ENCODE measurements around the gene PITRM1. TPM values are rescaled to one million over a fixed set of nuclear protein-coding genes. Genes with fewer than 3 reads are reported as not detected.

PITRM1 gene
- total RNA-seq, 4 donors from 2014 or later: 81.9 to 123 (median 90.2) TPM

GRCh38 chr10:3185386-3185785 is 12.8 kb upstream of the PITRM1 start:
- Histone ChIP-seq H3K9me3 (no peaks in the 10 kb centered on the region), H3K27me3 (no peaks in the 10 kb centered on the region), H3K27ac (no peak overlapping the region), H3K4me1 (no peaks in the 10 kb centered on the region), H3K36me3 (no peaks in the 10 kb centered on the region), H3K4me3 (no peak overlapping the region)
- DNase-seq: no peak
- ATAC-seq: no peak
- intact Hi-C loops (cut with DNase I; ENCODE audit: low total_unique reads) (no loop called here), in situ Hi-C loops (cut with MboI; ENCODE audit: low sequenced_read_pairs in 4 of 4) (loop anchor here in 1 of 4 donors (25.0 kb wide), 1 partner anchor 248 kb away; no protein-coding TSS in a partner anchor)
- TF ChIP-seq CTCF (IDR thresholded peaks at IDR 0.05 in 4 of 5, conservative IDR thresholded peaks at IDR 0.05 in 1 of 5) (no peak), POLR2A (IDR thresholded peaks at IDR 0.05) (no peak)

GRCh38 chr10:3180355-3181025 is 7.9 kb upstream of the PITRM1 start:
- Histone ChIP-seq H3K4me3 (no peak overlapping the region), H3K9me3 (no peaks in the 10 kb centered on the region), H3K27ac (no peak overlapping the region), H3K27me3 (no peaks in the 10 kb centered on the region), H3K4me1 (no peaks in the 10 kb centered on the region), H3K36me3 (no peaks in the 10 kb centered on the region)
- in situ Hi-C loops (cut with MboI; ENCODE audit: low sequenced_read_pairs in 4 of 4): loop anchor here in 1 of 4 donors (25.0 kb wide), 1 partner anchor 243 kb away; no protein-coding TSS in a partner anchor
- no peak for ATAC-seq
- no peak for DNase-seq
- intact Hi-C loops (cut with DNase I; ENCODE audit: low total_unique reads): no loop called here
- TF ChIP-seq POLR2A (IDR thresholded peaks at IDR 0.05) (no peak), CTCF (IDR thresholded peaks at IDR 0.05 in 4 of 5, conservative IDR thresholded peaks at IDR 0.05 in 1 of 5) (no peak)

GRCh38 chr10:3179174-3179573 is 6.6 kb upstream of the PITRM1 start:
- no peak for DNase-seq
- in situ Hi-C loops (cut with MboI; ENCODE audit: low sequenced_read_pairs in 4 of 4) (loop anchor here in 1 of 4 donors (25.0 kb wide), 1 partner anchor 242 kb away; no protein-coding TSS in a partner anchor), intact Hi-C loops (cut with DNase I; ENCODE audit: low total_unique reads) (no loop called here)
- Histone ChIP-seq H3K36me3 (no peaks in the 10 kb centered on the region), H3K9me3 (no peaks in the 10 kb centered on the region), H3K27ac (no peak overlapping the region), H3K4me3 (no peak overlapping the region), H3K4me1 (no peaks in the 10 kb centered on the region), H3K27me3 (no peaks in the 10 kb centered on the region)
- TF ChIP-seq POLR2A (IDR thresholded peaks at IDR 0.05) (no peak), CTCF (IDR thresholded peaks at IDR 0.05 in 4 of 5, conservative IDR thresholded peaks at IDR 0.05 in 1 of 5) (no peak)
- ATAC-seq: no peak

- intact Hi-C loops (cut with DNase I; ENCODE audit: low total_unique reads): no loop called here
Measured at GRCh38 chr10:3178042-3178441, 5.5 kb upstream of the PITRM1 start.

More at GRCh38 chr10:3178042-3178441, 5.5 kb upstream of the PITRM1 start:
- no peak for DNase-seq
- Histone ChIP-seq H3K27ac (no peak overlapping the region), H3K9me3 (no peaks in the 10 kb centered on the region), H3K27me3 (no peaks in the 10 kb centered on the region), H3K4me1 (no peaks in the 10 kb centered on the region), H3K4me3 (no peak overlapping the region), H3K36me3 (no peaks in the 10 kb centered on the region)
- TF ChIP-seq CTCF (IDR thresholded peaks at IDR 0.05 in 4 of 5, conservative IDR thresholded peaks at IDR 0.05 in 1 of 5) (no peak), POLR2A (IDR thresholded peaks at IDR 0.05) (no peak)
- in situ Hi-C loops (cut with MboI; ENCODE audit: low sequenced_read_pairs in 4 of 4): loop anchor here in 1 of 4 donors (25.0 kb wide), 1 partner anchor 241 kb away; no protein-coding TSS in a partner anchor
- ATAC-seq: no peak
